HepG2 (cell line): Measurements from ENCODE around the gene LENEP. TPM values are rescaled to one million over a fixed set of nuclear protein-coding genes. Genes with fewer than 3 reads are reported as not detected.

Source experiments
- ATAC-seq: fragments of 200-7000 bp; cut with Tn5 transposase; 3 replicates; pipeline ENCODE4 v1.9.1; 2020; ENCODE audit warnings: mild to moderate bottlenecking, moderate library complexity
- BruUV-seq: library from RNA; stranded (reverse); fragments of 400-500 nt; replicated peaks from 2 replicates; lab custom pipeline; 2021; lab: Mats Ljungman, UMichigan
- CTCF ChIA-PET: fragments of 300-600 bp; formaldehyde crosslinking; extraction: SDS; loops from one replicate; lab custom pipeline; 2021; ENCODE audit warnings: low total read pairs, inconsistent platforms, low intra/inter-chr PET ratio; lab: Yijun Ruan, JAX
- POLR2A ChIA-PET: fragments of 350-600 bp; sonication (Branson Sonifier 250); formaldehyde crosslinking; loops from one replicate; lab custom pipeline; 2020; ENCODE audit warnings: antibody characterized with exemption, inconsistent platforms; lab: Yijun Ruan, JAX
- DNase-seq: peaks from one replicate; pipeline ENCODE4 v3.0.0-alpha.2; 2015; ENCODE audit warnings: low spot score
- FAIRE-seq: peaks from 3 replicates; lab custom pipeline; 2011; peaks lifted over from hg19 to GRCh38; lab: Jason Lieb, UNC
- H2AFZ ChIP-seq: one replicate; pipeline ENCODE4 v1.6.1; 2011; ENCODE audit warnings: low read length, inconsistent platforms
- H3K27ac ChIP-seq: fragments of 300-600 bp; 3 replicates; pipeline ENCODE4 v1.8.0; 2011; ENCODE audit warnings: mixed run types, mild to moderate bottlenecking, mixed read lengths, low read length, inconsistent platforms; ENCODE audit not compliant: insufficient read depth; ENCODE audit errors: extremely low read length
- H3K27me3 ChIP-seq, 2 experiments: fragments of 200-600 bp in 1 of 2; 2 replicates in 1 of 2; 3 replicates in 1 of 2; pipeline versions ENCODE4 v1.6.0 to v1.8.0; 2011; ENCODE audit warnings: low read length in 2 of 2, mild to moderate bottlenecking in 2 of 2, moderate library complexity in 2 of 2, inconsistent platforms in 1 of 2; ENCODE audit not compliant: insufficient read depth in 2 of 2, control insufficient read depth in 1 of 2
- H3K36me3 ChIP-seq, 2 experiments: fragments of 200-600 bp in 1 of 2; replicated peaks in 1 of 2; 2 replicates in 1 of 2; 3 replicates in 1 of 2; pipeline versions ENCODE4 v1.5.1 to v1.8.0; 2011; ENCODE audit warnings: low read length in 2 of 2, inconsistent platforms in 1 of 2; ENCODE audit not compliant: insufficient read depth in 2 of 2, control insufficient read depth in 1 of 2
- H3K4me1 ChIP-seq: 2 replicates; pipeline ENCODE4 v1.5.1; 2012; ENCODE audit warnings: low read length, inconsistent platforms; ENCODE audit not compliant: insufficient read depth
- H3K4me2 ChIP-seq: 2 replicates; pipeline ENCODE4 v1.6.0; 2011; ENCODE audit warnings: low read depth, low read length, inconsistent platforms
- H3K4me3 ChIP-seq, 3 experiments: fragments of 200-600 bp in 1 of 3; sonication (generic), shearing (Covaris generic) in 1 of 3; replicated peaks in 1 of 3; 2 replicates each; pipeline ENCODE4 v1.5.1; 2011 to 2016; ENCODE audit warnings: low read length in 3 of 3, inconsistent platforms in 2 of 3, low read depth in 2 of 3, mild to moderate bottlenecking in 2 of 3, control low read depth in 1 of 3, mixed read lengths in 1 of 3; ENCODE audit not compliant: insufficient read depth in 1 of 3
- H3K79me2 ChIP-seq: one replicate; pipeline ENCODE4 v1.6.1; 2011; ENCODE audit warnings: low read length, inconsistent platforms; ENCODE audit not compliant: insufficient read depth
- H3K9ac ChIP-seq: 2 replicates; pipeline ENCODE4 v1.6.0; 2011; ENCODE audit warnings: mild to moderate bottlenecking, low read depth, low read length, inconsistent platforms; ENCODE audit not compliant: insufficient read depth
- H3K9me3 ChIP-seq: 2 replicates; pipeline ENCODE4 v1.5.1; 2012; ENCODE audit warnings: mild to moderate bottlenecking, low read length
- H4K20me1 ChIP-seq: 2 replicates; pipeline ENCODE4 v1.6.0; 2011; ENCODE audit warnings: inconsistent platforms, mild to moderate bottlenecking, low read length, moderate library complexity; ENCODE audit not compliant: insufficient read depth
- AKAP8 ChIP-seq: sonication (generic); formaldehyde crosslinking; IDR thresholded peaks from 2 replicates; pipeline ENCODE4 v1.5.1; 2020; ENCODE audit warnings: mild to moderate bottlenecking, missing genetic modification reagents
- ZNF644 ChIP-seq: IDR thresholded peaks from 2 replicates; pipeline ENCODE4 v1.6.1; 2016; ENCODE audit warnings: low read depth
- WGBS: methylation state at CpG from one replicate; pipeline ENCODE4 v1.1.6; 2017; ENCODE audit warnings: low lambda C conversion rate; 5-methylcytosine and 5-hydroxymethylcytosine counted together
- in situ Hi-C: cut with HindIII; loops from 2 replicates; pipeline ENCODE4 v1.10.0; 2017; ENCODE audit warnings: low pct_unique_long_range_greater_than_20kb; ENCODE audit not compliant: extremely low pct_ligation_motif_present
- intact Hi-C: fragments of 100-400 bp; cut with micrococcal nuclease; formaldehyde crosslinking; loops from one replicate; pipeline ENCODE4 v1.10.0; 2022; ENCODE audit not compliant: unreplicated experiment
- polyA plus RNA-seq, 8 experiments: library from polyadenylated mRNA; depleted of rRNA in 3 of 8; stranded (reverse) in 7 of 8; unstranded in 1 of 8; fragments of >200 nt; fragmentation: Illumina TruSeq in 4 of 8; extraction: Trizol in 4 of 8; gene quantifications; 2 replicates each; pipeline versions ENCODE4 v1.2.1 to v1.2.3, GENCODE V29; 2011 to 2016; ENCODE audit warnings: low read depth in 4 of 8, missing spikeins in 1 of 8, mixed read lengths in 1 of 8; ENCODE audit not compliant: insufficient read depth in 1 of 8
- total RNA-seq, 5 experiments: library from RNA; depleted of rRNA; stranded (reverse); fragments of >200 nt; fragmentation: Illumina TruSeq; extraction: Trizol; gene quantifications; 2 replicates each; pipeline ENCODE4 v1.2.3, GENCODE V29; 2016; ENCODE audit warnings: low read depth in 1 of 5
- TF ChIP-seq, protein P1 (sequence below): sonication (generic); formaldehyde crosslinking; IDR thresholded peaks from 2 replicates; pipeline ENCODE4 v1.5.0; 2020; ENCODE audit warnings: mild to moderate bottlenecking, missing genetic modification reagents, moderate library complexity

LENEP gene
- total and polyA plus RNA-seq, 2 of the 13 experiments (the other 11 are each of a cell fraction or from before 2014, with no cell fraction given): 0.29 TPM; not detected in 1

DNA sequence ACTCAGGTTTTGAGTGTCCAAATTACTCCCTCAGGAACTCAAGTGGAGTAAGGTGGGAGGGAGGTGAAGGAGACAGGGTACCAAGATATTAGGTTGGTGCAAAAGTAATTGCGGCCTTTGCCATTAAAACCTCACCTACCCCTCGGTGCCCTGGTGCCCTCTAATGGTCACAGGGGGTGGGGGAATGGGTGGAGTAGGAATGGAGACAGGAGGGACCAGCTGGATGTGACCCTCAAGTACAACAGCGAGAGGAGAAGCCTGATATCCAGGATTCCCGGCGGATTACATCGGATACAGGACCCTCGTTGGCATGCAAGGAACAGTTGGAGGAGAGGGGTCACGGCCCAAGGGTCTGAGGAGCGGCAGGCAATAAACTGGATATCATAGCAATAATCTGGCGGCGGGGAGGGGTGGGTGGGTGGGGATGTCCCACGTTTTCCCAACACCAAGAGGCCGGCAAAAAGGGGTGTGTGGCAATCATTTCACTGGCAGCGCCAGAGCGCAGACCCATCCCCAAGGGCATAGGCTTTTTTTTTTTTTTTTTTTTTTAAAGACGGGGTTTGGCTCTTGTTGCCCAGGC lies 4.9 kb downstream of the LENEP start:
- no peak overlapping the region for H3K4me2 ChIP-seq
- TF ChIP-seq AKAP8 (CRISPR knock-in tag) (peak; percentile 2; the same call in 1 of the 2 replicates), ZNF644 (CRISPR knock-in tag) (no peak)
- TF ChIP-seq, protein P1, sequence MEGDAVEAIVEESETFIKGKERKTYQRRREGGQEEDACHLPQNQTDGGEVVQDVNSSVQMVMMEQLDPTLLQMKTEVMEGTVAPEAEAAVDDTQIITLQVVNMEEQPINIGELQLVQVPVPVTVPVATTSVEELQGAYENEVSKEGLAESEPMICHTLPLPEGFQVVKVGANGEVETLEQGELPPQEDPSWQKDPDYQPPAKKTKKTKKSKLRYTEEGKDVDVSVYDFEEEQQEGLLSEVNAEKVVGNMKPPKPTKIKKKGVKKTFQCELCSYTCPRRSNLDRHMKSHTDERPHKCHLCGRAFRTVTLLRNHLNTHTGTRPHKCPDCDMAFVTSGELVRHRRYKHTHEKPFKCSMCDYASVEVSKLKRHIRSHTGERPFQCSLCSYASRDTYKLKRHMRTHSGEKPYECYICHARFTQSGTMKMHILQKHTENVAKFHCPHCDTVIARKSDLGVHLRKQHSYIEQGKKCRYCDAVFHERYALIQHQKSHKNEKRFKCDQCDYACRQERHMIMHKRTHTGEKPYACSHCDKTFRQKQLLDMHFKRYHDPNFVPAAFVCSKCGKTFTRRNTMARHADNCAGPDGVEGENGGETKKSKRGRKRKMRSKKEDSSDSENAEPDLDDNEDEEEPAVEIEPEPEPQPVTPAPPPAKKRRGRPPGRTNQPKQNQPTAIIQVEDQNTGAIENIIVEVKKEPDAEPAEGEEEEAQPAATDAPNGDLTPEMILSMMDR: peak; percentile 39
- H3K9ac ChIP-seq: no peak overlapping the region
- ChIA-PET CTCF (interaction anchor here (2.8 to 6.8 kb wide), 2 partner anchors 19 to 92 kb away, joined by 11 to 54 read pairs; no protein-coding TSS in a partner anchor), POLR2A (interaction anchor here (3.9 to 6.7 kb wide), 2 partner anchors 25 to 43 kb away, joined by 21 to 86 read pairs; partner anchors contain the start of gene PBXIP1)
- H3K4me3 ChIP-seq: no peak overlapping the region
- intact Hi-C loops (loop anchor here (5.0 kb wide), 1 partner anchor 64 kb away; the partner anchor contains the start of gene EFNA4), in situ Hi-C loops (loop anchor here (5.0 kb wide), 1 partner anchor 36 kb away; the partner anchor contains the start of gene PYGO2)
- WGBS: 88% methylated on average over 16 of the region's 16 CpGs
- H3K36me3 ChIP-seq: no peaks in the 10 kb centered on the region
- no peaks in the 10 kb centered on the region; a peak in 1 of 5 replicates for H3K27me3 ChIP-seq
- no peaks in the 10 kb centered on the region for H4K20me1 ChIP-seq
- ATAC-seq: no peak
- H2AFZ ChIP-seq: no peak overlapping the region
- BruUV-seq: no TSS peak
- H3K27ac ChIP-seq: no peak overlapping the region
- peaks cover 18% of the 10 kb centered on the region for H3K4me1 ChIP-seq
- peaks cover 7% of the 10 kb centered on the region for H3K79me2 ChIP-seq
- DNase-seq: no peak
- FAIRE-seq: no peak
- H3K9me3 ChIP-seq: no peaks in the 10 kb centered on the region
